Parathyroid adenoma (tissue), 2 donors: ENCODE measurements around the gene CAB39.

Experiments used
- H2AFZ ChIP-seq: fragments of 300-600 bp; sonication (generic); one replicate; pipeline ENCODE4 v1.7.0; 2017; ENCODE audit warnings: antibody characterized with exemption, mild to moderate bottlenecking
- H3K27ac ChIP-seq: fragments of 300-600 bp; sonication (generic); one replicate; pipeline ENCODE4 v1.7.0; 2017
- H3K27me3 ChIP-seq: fragments of 300-600 bp; sonication (generic); one replicate; pipeline ENCODE4 v1.7.0; 2017; ENCODE audit warnings: low read length; ENCODE audit not compliant: control insufficient read depth, insufficient read depth
- H3K36me3 ChIP-seq: fragments of 300-600 bp; sonication (generic); one replicate; pipeline ENCODE4 v1.7.0; 2017; ENCODE audit warnings: low read length; ENCODE audit not compliant: control insufficient read depth, insufficient read depth
- H3K4me1 ChIP-seq: fragments of 300-600 bp; sonication (generic); one replicate; pipeline ENCODE4 v1.7.0; 2017; ENCODE audit warnings: control low read depth
- H3K4me2 ChIP-seq: fragments of 300-600 bp; sonication (generic); one replicate; pipeline ENCODE4 v1.7.0; 2017; ENCODE audit warnings: low read length
- H3K4me3 ChIP-seq: fragments of 300-600 bp; sonication (generic); one replicate; pipeline ENCODE4 v1.7.0; 2017; ENCODE audit warnings: low read depth, low read length
- H3K79me2 ChIP-seq: fragments of 300-600 bp; sonication (generic); one replicate; pipeline ENCODE4 v1.7.0; 2017; ENCODE audit warnings: control low read depth
- H3K9ac ChIP-seq: fragments of 300-600 bp; sonication (generic); one replicate; pipeline ENCODE4 v1.7.0; 2017; ENCODE audit warnings: mild to moderate bottlenecking
- H3K9me3 ChIP-seq: fragments of 300-600 bp; sonication (generic); one replicate; pipeline ENCODE4 v1.7.0; 2017; ENCODE audit warnings: low read length; ENCODE audit not compliant: control insufficient read depth
- TF ChIP-seq, protein P1 (sequence below): fragments of 300-600 bp; sonication (generic); IDR thresholded peaks from one replicate; pipeline ENCODE4 v1.7.0; 2017; ENCODE audit warnings: antibody characterized with exemption, mild to moderate bottlenecking
- donor health status: primary hyperparathyroidism.

Gene CAB39

DNA sequence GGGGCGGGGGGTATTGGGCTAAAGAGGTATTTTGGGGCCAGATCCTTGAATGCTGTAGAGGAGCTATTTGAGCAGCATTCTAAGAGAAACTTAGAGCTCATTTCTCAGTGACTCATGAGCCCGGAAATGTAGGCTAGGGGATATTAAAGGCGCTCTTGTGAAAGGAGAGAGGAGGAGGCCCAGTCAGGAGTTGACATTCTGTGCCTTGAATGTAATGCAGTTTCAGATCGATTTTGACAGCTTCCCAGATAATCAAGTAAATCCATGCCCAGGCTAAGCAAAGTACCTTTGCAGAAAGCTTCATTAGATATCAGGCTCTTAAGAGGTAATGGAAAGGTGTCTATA lies 1.5 kb downstream of the CAB39 start:
- H3K9ac ChIP-seq: no peak overlapping the region
- H3K36me3 ChIP-seq: no peaks in the 10 kb centered on the region
- H3K9me3 ChIP-seq: no peaks in the 10 kb centered on the region
- TF ChIP-seq, protein P1, sequence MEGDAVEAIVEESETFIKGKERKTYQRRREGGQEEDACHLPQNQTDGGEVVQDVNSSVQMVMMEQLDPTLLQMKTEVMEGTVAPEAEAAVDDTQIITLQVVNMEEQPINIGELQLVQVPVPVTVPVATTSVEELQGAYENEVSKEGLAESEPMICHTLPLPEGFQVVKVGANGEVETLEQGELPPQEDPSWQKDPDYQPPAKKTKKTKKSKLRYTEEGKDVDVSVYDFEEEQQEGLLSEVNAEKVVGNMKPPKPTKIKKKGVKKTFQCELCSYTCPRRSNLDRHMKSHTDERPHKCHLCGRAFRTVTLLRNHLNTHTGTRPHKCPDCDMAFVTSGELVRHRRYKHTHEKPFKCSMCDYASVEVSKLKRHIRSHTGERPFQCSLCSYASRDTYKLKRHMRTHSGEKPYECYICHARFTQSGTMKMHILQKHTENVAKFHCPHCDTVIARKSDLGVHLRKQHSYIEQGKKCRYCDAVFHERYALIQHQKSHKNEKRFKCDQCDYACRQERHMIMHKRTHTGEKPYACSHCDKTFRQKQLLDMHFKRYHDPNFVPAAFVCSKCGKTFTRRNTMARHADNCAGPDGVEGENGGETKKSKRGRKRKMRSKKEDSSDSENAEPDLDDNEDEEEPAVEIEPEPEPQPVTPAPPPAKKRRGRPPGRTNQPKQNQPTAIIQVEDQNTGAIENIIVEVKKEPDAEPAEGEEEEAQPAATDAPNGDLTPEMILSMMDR: no peak
- H3K27me3 ChIP-seq: no peaks in the 10 kb centered on the region
- peak overlapping the region; percentile 89 for H3K4me3 ChIP-seq
- H3K27ac ChIP-seq: peak overlapping the region; percentile 72
- H2AFZ ChIP-seq: no peak overlapping the region
- H3K4me1 ChIP-seq: peaks cover 12% of the 10 kb centered on the region
- H3K79me2 ChIP-seq: peaks cover 45% of the 10 kb centered on the region
- peak overlapping the region; percentile 96 for H3K4me2 ChIP-seq

DNA sequence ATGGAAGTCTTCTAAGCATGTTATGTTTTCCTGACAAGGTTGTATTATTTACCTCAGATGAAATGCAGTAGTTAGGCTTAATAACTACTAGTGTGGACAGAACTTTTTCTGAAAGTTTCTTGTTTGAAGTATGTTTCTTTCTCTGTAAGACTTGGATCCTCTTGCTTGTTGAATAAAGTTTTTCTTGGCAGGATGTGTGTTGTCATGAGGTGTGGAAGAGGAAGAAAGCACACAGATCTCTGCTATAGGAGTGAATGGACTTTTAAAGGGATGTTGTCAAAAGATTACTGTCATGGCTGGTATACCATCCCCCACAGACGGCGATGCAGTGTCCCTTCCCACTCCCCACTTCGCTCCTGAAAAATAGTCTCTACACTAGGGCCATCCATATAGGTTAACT lies 2.6 kb downstream of the CAB39 start:
- peaks cover 56% of the 10 kb centered on the region for H3K79me2 ChIP-seq
- no peak overlapping the region for H3K9ac ChIP-seq
- H3K4me1 ChIP-seq: peaks cover 12% of the 10 kb centered on the region
- no peaks in the 10 kb centered on the region for H3K9me3 ChIP-seq
- TF ChIP-seq, protein P1: no peak
- H3K4me3 ChIP-seq: no peak overlapping the region
- H2AFZ ChIP-seq: no peak overlapping the region
- no peak overlapping the region for H3K27ac ChIP-seq
- no peaks in the 10 kb centered on the region for H3K36me3 ChIP-seq
- H3K4me2 ChIP-seq: peak overlapping the region; percentile 4
- H3K27me3 ChIP-seq: no peaks in the 10 kb centered on the region

DNA sequence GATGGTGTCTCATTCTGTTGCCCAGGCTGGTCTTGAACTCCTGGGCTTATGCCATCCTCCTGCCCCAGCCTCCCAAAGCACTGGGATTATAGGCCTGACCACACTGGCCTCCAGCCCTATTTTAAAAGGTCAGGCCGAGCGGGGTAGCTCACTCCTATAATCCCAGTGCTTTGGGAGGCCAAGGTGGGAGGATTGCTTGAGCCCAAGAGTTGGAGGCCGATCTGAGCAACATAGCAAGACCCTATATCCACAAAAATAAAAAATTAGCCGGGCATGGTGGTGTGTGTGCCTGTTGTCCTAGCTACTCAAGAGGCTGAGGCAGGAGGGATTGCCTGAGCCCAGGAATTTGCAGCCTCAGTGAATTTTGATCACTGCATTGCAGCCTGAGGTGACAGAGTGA lies 3.9 kb downstream of the CAB39 start:
- Histone ChIP-seq H3K9me3 (no peaks in the 10 kb centered on the region), H3K4me1 (peaks cover 12% of the 10 kb centered on the region), H3K4me2 (no peak overlapping the region), H3K79me2 (peaks cover 70% of the 10 kb centered on the region), H3K27me3 (no peaks in the 10 kb centered on the region), H3K36me3 (no peaks in the 10 kb centered on the region), H3K4me3 (no peak overlapping the region), H3K9ac (no peak overlapping the region), H3K27ac (no peak overlapping the region), H2AFZ (no peak overlapping the region)
- TF ChIP-seq, protein P1: no peak

DNA sequence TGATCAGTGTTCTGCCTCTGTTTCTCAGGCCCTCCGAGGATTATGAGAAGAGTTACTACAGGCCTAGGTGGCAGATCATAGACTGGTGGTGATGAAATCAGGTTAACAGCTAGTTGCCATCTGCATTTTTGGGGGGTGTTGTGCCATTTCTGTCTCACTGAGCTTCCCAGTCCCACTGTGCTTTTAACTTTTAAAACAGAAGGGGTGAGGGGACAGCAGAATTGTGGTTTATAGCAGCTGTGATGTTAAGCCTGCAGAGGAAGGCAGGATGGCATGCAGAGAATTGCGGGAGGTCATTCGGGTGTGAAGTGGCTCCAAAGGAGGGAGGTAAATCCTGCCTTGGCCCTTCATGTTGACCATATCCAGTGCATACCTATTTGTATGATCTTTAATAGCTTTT lies 5.0 kb downstream of the CAB39 start:
- Histone ChIP-seq H3K4me2 (no peak overlapping the region), H3K27ac (no peak overlapping the region), H3K27me3 (no peaks in the 10 kb centered on the region), H3K9ac (no peak overlapping the region), H3K36me3 (no peaks in the 10 kb centered on the region), H3K4me1 (peaks cover 12% of the 10 kb centered on the region), H3K9me3 (no peaks in the 10 kb centered on the region), H2AFZ (no peak overlapping the region), H3K4me3 (no peak overlapping the region), H3K79me2 (peaks cover 74% of the 10 kb centered on the region)
- TF ChIP-seq, protein P1: no peak

DNA sequence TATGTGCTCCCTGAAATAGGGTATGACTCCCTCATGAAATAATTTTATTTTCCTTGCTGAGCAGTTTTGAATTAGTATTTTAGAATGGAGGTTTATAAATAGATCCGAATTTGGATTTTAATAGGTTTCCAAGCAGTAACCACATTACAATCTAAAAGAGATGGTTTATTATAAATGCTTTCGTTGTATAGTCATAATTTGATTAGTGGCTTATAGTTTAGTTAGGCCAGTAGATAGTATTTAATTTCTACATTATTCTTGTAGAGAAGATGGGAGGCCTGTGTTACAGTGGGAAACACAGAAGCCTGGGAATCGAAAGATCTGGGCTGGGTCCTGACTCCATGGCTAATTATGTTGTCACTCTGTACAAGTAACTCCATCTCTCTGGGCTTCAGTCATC lies 6.7 kb downstream of the CAB39 start:
- TF ChIP-seq, protein P1: no peak
- Histone ChIP-seq H3K79me2 (peaks cover 74% of the 10 kb centered on the region), H3K4me2 (no peak overlapping the region), H2AFZ (no peak overlapping the region), H3K4me3 (no peak overlapping the region), H3K36me3 (no peaks in the 10 kb centered on the region), H3K9me3 (no peaks in the 10 kb centered on the region), H3K27me3 (no peaks in the 10 kb centered on the region), H3K27ac (no peak overlapping the region), H3K4me1 (peaks cover 10% of the 10 kb centered on the region), H3K9ac (no peak overlapping the region)
